ENCODE measurements around the gene DOCK6.

The DOCK6 gene

DNA sequence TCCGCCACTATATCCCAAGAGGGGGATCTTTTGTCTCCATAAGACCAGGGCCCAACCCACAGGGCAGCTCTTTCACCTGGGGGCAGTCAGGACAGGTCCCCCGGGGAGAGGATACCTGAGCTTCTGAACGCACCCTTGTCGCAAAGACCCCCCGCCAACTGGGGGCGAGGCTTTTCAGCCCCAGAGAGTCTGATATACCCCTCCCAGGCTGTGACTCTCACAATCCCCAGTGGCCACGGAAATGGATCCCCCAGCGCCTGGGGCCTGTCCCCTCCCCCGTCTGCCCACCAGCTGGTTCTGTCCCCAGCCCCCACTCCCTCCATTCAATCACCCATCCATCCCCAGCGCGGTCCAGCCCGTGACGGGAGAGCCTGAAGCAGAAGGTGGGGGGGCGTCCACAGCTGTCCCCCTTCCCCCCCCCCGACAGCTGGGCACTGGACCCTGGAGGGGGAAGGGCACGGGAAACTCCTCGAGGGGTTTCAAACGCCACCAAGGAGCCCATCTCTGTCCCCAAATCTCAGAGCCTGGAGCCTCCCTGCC is 823 bp downstream of the DOCK6 start:
- no peak overlapping the region for H3K27ac ChIP-seq (ENCODE audit: low read length)

DNA sequence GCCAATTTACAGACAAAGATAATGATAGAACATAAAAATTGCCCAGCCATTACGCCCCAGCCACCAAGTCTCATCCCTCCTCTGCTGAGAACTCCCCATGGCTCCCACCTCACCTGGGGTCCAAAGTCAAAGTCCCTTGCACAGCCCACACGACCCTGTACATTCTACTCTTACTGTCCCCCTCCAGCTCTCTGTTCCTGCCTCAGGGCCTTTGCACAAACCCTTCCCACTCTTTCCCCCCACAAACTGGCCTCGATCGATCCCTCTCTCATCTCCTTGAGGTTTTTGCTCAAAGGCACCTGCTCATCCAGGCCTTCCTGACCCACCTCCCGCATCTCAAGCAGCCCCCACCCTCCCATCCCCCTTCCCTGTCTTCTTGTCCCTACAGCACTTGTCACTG is 1.3 kb downstream of the DOCK6 start:
- H3K27me3 ChIP-seq (ENCODE audit: control insufficient read depth, insufficient read depth, low read length) = no peaks in the 10 kb centered on the region
- H3K36me3 ChIP-seq (ENCODE audit: control insufficient read depth, insufficient read depth, low read length) = no peaks in the 10 kb centered on the region
- no CpG with 5 or more reads among the region's 5 CpGs for WGBS (ENCODE audit: insufficient coverage, insufficient read length)
- peaks cover 2% of the 10 kb centered on the region; the same call in 1 of the 2 replicates for H3K4me1 ChIP-seq (ENCODE audit: control insufficient read depth, insufficient read depth, low read length)
- no peak for DNase-seq (ENCODE audit: low read depth, low spot score)
- H3K4me3 ChIP-seq (ENCODE audit: low read length) = no peak overlapping the region
- no peaks in the 10 kb centered on the region for H3K9me3 ChIP-seq (ENCODE audit: control insufficient read depth, insufficient read depth, low read length)
- H3K27ac ChIP-seq (ENCODE audit: low read length) = no peak overlapping the region

More for the DNA sequence above, 823 bp downstream of the DOCK6 start:
- no peaks in the 10 kb centered on the region for H3K36me3 ChIP-seq (ENCODE audit: control insufficient read depth, insufficient read depth, low read length)
- no peaks in the 10 kb centered on the region for H3K27me3 ChIP-seq (ENCODE audit: control insufficient read depth, insufficient read depth, low read length)
- WGBS (ENCODE audit: insufficient coverage, insufficient read length) = no CpG with 5 or more reads among the region's 18 CpGs
- no peak for DNase-seq (ENCODE audit: low read depth, low spot score)
- H3K4me1 ChIP-seq (ENCODE audit: control insufficient read depth, insufficient read depth, low read length) = peaks cover 2% of the 10 kb centered on the region; the same call in 1 of the 2 replicates
- H3K4me3 ChIP-seq (ENCODE audit: low read length) = peak overlapping the region; percentile 61; the same call in 1 of the 2 replicates
- no peaks in the 10 kb centered on the region for H3K9me3 ChIP-seq (ENCODE audit: control insufficient read depth, insufficient read depth, low read length)

DNA sequence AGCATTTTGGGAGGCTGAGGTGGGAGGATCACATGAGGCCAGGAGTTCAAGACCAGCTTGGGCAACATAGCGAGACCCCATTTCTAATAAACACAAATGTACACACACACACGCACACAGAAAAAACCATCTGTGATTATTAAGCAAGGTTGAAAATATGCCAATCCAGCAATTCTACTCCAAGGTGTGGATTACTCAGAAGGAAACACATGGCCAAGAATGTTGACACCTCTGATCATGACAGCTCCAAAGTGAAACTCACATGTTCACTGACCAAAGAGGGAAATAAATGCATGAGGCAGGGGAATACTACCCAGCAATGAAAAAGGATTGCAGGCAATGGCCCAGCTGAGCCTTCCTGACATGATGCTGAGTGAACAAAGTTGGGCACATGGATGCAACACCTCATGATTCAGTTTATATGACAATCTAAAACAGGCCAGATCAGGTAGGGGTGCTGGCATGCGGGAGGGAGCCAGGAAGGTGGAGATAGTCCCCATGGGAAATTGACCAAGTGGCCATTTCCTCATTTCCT is 4.4 kb downstream of the DOCK6 start:
- Histone ChIP-seq H3K4me1 (ENCODE audit: control insufficient read depth, insufficient read depth, low read length) (no peaks in the 10 kb centered on the region), H3K4me3 (ENCODE audit: low read length) (no peak overlapping the region), H3K36me3 (ENCODE audit: control insufficient read depth, insufficient read depth, low read length) (peaks cover 3% of the 10 kb centered on the region; the same call in 1 of the 2 replicates), H3K27ac (ENCODE audit: low read length) (no peak overlapping the region), H3K27me3 (ENCODE audit: control insufficient read depth, insufficient read depth, low read length) (no peaks in the 10 kb centered on the region), H3K9me3 (ENCODE audit: control insufficient read depth, insufficient read depth, low read length) (no peaks in the 10 kb centered on the region)
- no peak for DNase-seq (ENCODE audit: low read depth, low spot score)
- WGBS (ENCODE audit: insufficient coverage, insufficient read length) = no CpG with 5 or more reads among the region's 3 CpGs

DNA sequence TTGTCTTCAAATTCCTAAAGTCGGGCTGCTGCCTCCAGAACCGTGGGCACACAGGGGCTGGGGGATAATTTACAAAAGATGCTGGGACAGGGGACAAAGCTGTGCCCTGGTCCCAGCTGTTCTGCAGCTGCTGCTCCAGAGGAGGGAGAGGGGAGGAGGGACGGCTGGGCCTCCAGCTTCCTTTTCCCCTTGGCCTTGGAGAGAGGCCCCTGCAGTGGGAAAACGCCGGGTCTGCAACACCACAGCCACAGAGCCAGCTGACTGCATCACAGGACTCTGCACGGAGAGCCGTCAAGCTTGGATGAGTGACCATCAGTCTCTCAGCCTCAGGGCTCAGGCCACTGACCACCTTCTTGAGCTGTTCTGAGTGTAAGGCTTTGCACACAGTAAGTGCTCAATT is 6.1 kb downstream of the DOCK6 start:
- Histone ChIP-seq H3K36me3 (ENCODE audit: control insufficient read depth, insufficient read depth, low read length) (peaks cover 3% of the 10 kb centered on the region), H3K4me1 (ENCODE audit: control insufficient read depth, insufficient read depth, low read length) (no peaks in the 10 kb centered on the region), H3K27me3 (ENCODE audit: control insufficient read depth, insufficient read depth, low read length) (no peaks in the 10 kb centered on the region), H3K27ac (ENCODE audit: low read length) (no peak overlapping the region), H3K9me3 (ENCODE audit: control insufficient read depth, insufficient read depth, low read length) (no peaks in the 10 kb centered on the region), H3K4me3 (ENCODE audit: low read length) (no peak overlapping the region)
- WGBS (ENCODE audit: insufficient coverage, insufficient read length) = no CpG with 5 or more reads among the region's 7 CpGs
- no peak for DNase-seq (ENCODE audit: low read depth, low spot score)

DNA sequence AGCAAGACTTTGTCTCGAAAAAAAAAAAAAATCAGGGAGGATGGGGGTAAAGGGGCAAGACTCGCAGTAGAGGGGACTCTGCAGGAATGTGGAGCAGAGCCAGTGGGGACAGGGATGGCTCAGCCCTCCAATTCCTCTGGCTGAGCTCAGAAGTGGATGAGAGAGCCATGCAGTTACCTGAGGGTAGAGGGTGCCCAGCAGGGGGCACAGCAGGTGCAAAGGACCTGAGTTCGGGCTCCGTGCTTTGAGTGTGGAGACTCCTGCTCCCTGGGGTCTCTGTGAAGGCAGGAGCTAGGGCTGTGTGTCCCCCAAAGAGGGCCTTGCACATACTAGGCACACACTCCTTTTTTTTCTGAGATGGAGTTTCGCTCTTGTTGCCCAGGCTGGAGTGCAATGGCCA is 7.7 kb downstream of the DOCK6 start:
- Histone ChIP-seq H3K4me3 (ENCODE audit: low read length) (no peak overlapping the region), H3K9me3 (ENCODE audit: control insufficient read depth, insufficient read depth, low read length) (no peaks in the 10 kb centered on the region), H3K27me3 (ENCODE audit: control insufficient read depth, insufficient read depth, low read length) (no peaks in the 10 kb centered on the region), H3K36me3 (ENCODE audit: control insufficient read depth, insufficient read depth, low read length) (peaks cover 9% of the 10 kb centered on the region), H3K4me1 (ENCODE audit: control insufficient read depth, insufficient read depth, low read length) (no peaks in the 10 kb centered on the region), H3K27ac (ENCODE audit: low read length) (no peak overlapping the region)
- WGBS (ENCODE audit: insufficient coverage, insufficient read length) = no CpG with 5 or more reads among the region's 5 CpGs
- DNase-seq (ENCODE audit: low read depth, low spot score) = no peak

DNA sequence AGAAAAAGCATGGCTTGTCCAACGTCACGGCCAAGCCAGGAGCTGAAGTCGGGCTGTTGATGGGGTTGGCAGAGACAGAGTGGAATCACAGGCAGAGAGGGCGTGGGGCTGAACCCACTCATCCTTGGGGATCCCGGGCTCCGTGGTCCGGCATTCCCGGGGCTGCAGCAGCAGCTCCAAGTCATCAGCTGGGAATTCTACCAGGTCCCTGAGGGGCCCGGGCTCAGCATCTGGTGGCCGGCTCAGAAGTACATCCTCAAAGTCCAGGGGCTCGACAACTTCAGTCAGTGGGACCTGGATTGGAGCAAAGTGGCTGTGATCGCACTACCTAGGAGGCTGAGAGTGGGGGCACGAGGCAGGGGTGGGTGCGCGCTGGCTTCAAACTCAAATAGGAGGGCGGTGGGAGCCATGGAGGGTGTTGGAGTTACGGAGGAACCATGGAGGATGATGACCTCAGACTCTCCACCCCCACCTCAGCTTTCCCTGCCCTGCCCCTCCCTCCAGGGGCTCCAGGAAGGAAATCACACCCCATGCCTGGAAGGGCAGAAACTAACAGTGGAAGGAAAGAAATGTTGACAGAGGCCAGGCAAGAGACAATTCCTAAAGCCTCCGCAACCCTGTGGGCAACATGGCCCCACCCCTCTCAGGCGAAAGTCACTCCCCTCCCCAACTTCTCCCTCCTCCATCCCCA is 9.5 kb downstream of the DOCK6 start:
- Histone ChIP-seq H3K4me1 (ENCODE audit: control insufficient read depth, insufficient read depth, low read length) (no peaks in the 10 kb centered on the region), H3K4me3 (ENCODE audit: low read length) (no peak overlapping the region), H3K36me3 (ENCODE audit: control insufficient read depth, insufficient read depth, low read length) (peaks cover 11% of the 10 kb centered on the region), H3K27me3 (ENCODE audit: control insufficient read depth, insufficient read depth, low read length) (no peaks in the 10 kb centered on the region), H3K27ac (ENCODE audit: low read length) (no peak overlapping the region), H3K9me3 (ENCODE audit: control insufficient read depth, insufficient read depth, low read length) (no peaks in the 10 kb centered on the region)
- WGBS (ENCODE audit: insufficient coverage, insufficient read length) = no CpG with 5 or more reads among the region's 19 CpGs
- no peak for DNase-seq (ENCODE audit: low read depth, low spot score)

DNA sequence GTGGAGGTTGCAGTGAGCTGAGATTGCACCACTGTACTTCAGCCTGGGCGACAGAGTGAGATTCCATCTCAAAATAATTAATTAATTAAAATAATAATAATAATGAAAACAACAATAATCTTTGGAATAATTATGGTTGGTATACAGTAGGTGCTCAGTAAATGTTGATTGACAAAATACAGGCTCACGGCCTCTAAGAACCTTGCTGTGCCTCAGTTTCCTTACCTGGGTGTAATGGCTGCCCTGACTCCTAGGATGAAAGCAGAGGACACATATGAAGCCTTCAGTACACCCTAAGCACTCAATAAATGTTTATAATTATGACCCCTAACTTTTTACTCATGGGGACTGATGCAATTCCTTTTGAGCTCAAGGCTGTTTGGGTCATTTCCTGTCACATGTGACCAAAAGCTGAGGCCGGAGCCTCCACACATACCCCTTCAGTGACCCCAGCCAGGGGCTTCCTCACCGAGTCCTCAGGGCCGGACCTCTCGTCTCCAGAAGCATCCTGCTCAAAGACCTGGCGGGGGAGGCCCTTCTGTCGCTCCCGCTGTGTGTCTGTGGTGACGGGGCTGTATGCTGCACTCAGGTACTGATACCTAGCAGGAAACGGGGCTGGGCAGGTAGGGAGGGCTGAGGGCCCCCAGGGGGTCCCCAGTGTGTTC is 10.5 kb downstream of the DOCK6 start:
- Histone ChIP-seq H3K4me1 (ENCODE audit: control insufficient read depth, insufficient read depth, low read length) (no peaks in the 10 kb centered on the region), H3K36me3 (ENCODE audit: control insufficient read depth, insufficient read depth, low read length) (peaks cover 16% of the 10 kb centered on the region), H3K27ac (ENCODE audit: low read length) (no peak overlapping the region), H3K4me3 (ENCODE audit: low read length) (no peak overlapping the region), H3K9me3 (ENCODE audit: control insufficient read depth, insufficient read depth, low read length) (no peaks in the 10 kb centered on the region), H3K27me3 (ENCODE audit: control insufficient read depth, insufficient read depth, low read length) (no peaks in the 10 kb centered on the region)
- WGBS (ENCODE audit: insufficient coverage, insufficient read length) = no CpG with 5 or more reads among the region's 11 CpGs
- no peak for DNase-seq (ENCODE audit: low read depth, low spot score)

DNA sequence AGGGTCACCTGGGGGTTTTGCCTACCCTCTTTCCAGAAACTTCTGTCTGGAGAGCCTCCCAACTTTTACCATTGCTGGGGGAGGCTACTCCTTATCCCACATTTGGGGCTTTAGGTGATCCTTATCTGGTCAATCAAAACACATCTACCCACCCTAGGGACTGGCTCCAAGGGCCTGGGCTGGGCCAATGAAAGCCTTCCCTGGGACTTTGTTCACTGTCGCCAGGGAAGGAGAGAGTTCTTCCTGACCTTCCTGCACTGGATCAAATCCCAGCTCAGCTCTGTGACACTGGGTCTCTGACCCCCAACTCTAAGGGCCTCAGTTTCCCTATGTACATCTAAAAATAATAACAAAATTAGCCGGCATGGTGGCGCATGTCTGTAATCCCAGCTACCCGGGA is 11.1 kb downstream of the DOCK6 start:
- H3K36me3 ChIP-seq (ENCODE audit: control insufficient read depth, insufficient read depth, low read length) = peaks cover 16% of the 10 kb centered on the region
- H3K4me1 ChIP-seq (ENCODE audit: control insufficient read depth, insufficient read depth, low read length) = no peaks in the 10 kb centered on the region
- no peaks in the 10 kb centered on the region for H3K9me3 ChIP-seq (ENCODE audit: control insufficient read depth, insufficient read depth, low read length)
- H3K4me3 ChIP-seq (ENCODE audit: low read length) = no peak overlapping the region
- H3K27me3 ChIP-seq (ENCODE audit: control insufficient read depth, insufficient read depth, low read length) = no peaks in the 10 kb centered on the region
- WGBS (ENCODE audit: insufficient coverage, insufficient read length) = no CpG with 5 or more reads among the region's 4 CpGs
- no peak overlapping the region for H3K27ac ChIP-seq (ENCODE audit: low read length)
- DNase-seq (ENCODE audit: low read depth, low spot score) = no peak

DNA sequence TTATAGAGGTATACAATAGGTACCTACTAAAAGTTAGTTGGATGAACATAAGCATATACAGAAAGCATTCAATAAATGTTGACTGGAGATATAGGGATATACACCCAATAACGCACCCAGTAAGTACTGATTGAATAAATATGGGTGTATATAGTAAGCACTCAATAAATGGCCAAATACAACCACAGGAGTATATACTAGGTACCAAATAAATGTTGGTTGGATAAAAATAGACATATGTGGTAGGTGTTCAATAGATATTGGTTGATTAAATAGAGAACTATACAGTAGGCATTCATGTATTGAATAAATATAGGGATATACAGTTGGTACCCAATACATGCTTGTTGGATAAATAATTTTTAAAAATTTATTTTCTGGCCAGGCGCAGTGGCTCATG is 13.5 kb downstream of the DOCK6 start:
- no peak overlapping the region for H3K4me3 ChIP-seq (ENCODE audit: low read length)
- no peaks in the 10 kb centered on the region for H3K4me1 ChIP-seq (ENCODE audit: control insufficient read depth, insufficient read depth, low read length)
- WGBS (ENCODE audit: insufficient coverage, insufficient read length) = no CpG with 5 or more reads among the region's 2 CpGs
- no peaks in the 10 kb centered on the region for H3K9me3 ChIP-seq (ENCODE audit: control insufficient read depth, insufficient read depth, low read length)
- peaks cover 12% of the 10 kb centered on the region for H3K36me3 ChIP-seq (ENCODE audit: control insufficient read depth, insufficient read depth, low read length)
- DNase-seq (ENCODE audit: low read depth, low spot score) = no peak
- H3K27ac ChIP-seq (ENCODE audit: low read length) = no peak overlapping the region
- no peaks in the 10 kb centered on the region for H3K27me3 ChIP-seq (ENCODE audit: control insufficient read depth, insufficient read depth, low read length)

DNA sequence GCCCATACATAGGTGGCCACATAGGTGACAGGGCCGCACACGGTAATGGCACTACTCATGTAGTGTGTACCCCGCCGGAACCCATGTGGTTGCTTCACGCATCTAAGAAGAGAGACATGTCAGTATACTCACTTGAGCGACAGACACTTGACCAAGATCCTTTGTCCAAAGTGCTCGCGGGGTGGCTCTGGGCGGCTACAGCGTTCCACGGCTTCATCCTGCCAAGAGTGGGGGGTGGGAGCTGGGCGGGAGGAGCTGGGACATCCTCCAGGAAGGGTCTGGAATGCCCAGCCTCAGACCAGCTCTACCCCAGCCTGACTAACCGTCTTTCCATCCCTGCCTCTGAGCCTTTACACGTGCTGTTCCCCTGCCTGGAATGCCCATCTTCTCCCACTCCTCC is 14.4 kb downstream of the DOCK6 start:
- H3K27me3 ChIP-seq (ENCODE audit: control insufficient read depth, insufficient read depth, low read length) = no peaks in the 10 kb centered on the region
- no peak for DNase-seq (ENCODE audit: low read depth, low spot score)
- peaks cover 2% of the 10 kb centered on the region for H3K4me1 ChIP-seq (ENCODE audit: control insufficient read depth, insufficient read depth, low read length)
- H3K4me3 ChIP-seq (ENCODE audit: low read length) = no peak overlapping the region
- H3K27ac ChIP-seq (ENCODE audit: low read length) = no peak overlapping the region
- H3K36me3 ChIP-seq (ENCODE audit: control insufficient read depth, insufficient read depth, low read length) = peaks cover 12% of the 10 kb centered on the region; the same call in 1 of the 2 replicates
- H3K9me3 ChIP-seq (ENCODE audit: control insufficient read depth, insufficient read depth, low read length) = no peaks in the 10 kb centered on the region
- WGBS (ENCODE audit: insufficient coverage, insufficient read length) = no CpG with 5 or more reads among the region's 14 CpGs

All from iPS DF 6.9 (cell line).